AG04449 (cell line): ENCODE data around the gene GSDMA.

ENCODE experiments used
- CTCF ChIA-PET: fragments of 350-600 bp; formaldehyde crosslinking; extraction: SDS; loops from one replicate; lab custom pipeline; 2021; ENCODE audit warnings: antibody characterized with exemption; lab: Yijun Ruan, JAX
- POLR2A ChIA-PET: fragments of 400-600, 350-600 bp; formaldehyde crosslinking; extraction: SDS; loops from one replicate; lab custom pipeline; 2020; ENCODE audit warnings: antibody characterized with exemption, inconsistent platforms; lab: Yijun Ruan, JAX
- DNase-seq: peaks from one replicate; pipeline ENCODE4 v3.0.0-alpha.2; 2010; ENCODE audit warnings: low read depth, low spot score
- H3K4me3 ChIP-seq: 2 replicates; pipeline ENCODE4 v1.5.1; 2011; ENCODE audit warnings: low read depth, mild to moderate bottlenecking, control low read depth, low read length
- CTCF ChIP-seq: IDR thresholded peaks from one replicate; pipeline ENCODE4 v1.5.1; 2011; ENCODE audit warnings: mild to moderate bottlenecking, moderate library complexity, low read length, control low read depth, inconsistent platforms; ENCODE audit not compliant: insufficient read depth; ENCODE audit errors: missing control alignments

Gene GSDMA

GRCh38 chr17:40018211-40019121 is 55.7 kb downstream of the GSDMA start:
- no peak for TF ChIP-seq CTCF
- DNase-seq = no peak
- ChIA-PET POLR2A (interaction anchor here (0.5 kb wide), 1 partner anchor 252 kb away, joined by 3 read pairs; no protein-coding TSS in a partner anchor), CTCF (interaction anchor here (0.7 to 12.8 kb wide), 8 partner anchors 13 to 273 kb away, joined by 3 to 325 read pairs (median 44); no protein-coding TSS in a partner anchor)
- no peak overlapping the region for H3K4me3 ChIP-seq

GRCh38 chr17:40019140-40019991 is 56.6 kb downstream of the GSDMA start:
- no peak overlapping the region for H3K4me3 ChIP-seq
- ChIA-PET POLR2A (no interaction called here), CTCF (interaction anchor here (0.9 to 12.8 kb wide), 5 partner anchors 12 to 149 kb away, joined by 3 to 325 read pairs (median 69); no protein-coding TSS in a partner anchor)
- no peak for DNase-seq
- no peak for TF ChIP-seq CTCF

GRCh38 chr17:40020146-40020545 is 57.3 kb downstream of the GSDMA start:
- no peak for DNase-seq
- TF ChIP-seq CTCF = no peak
- POLR2A ChIA-PET = no interaction called here
- no peak overlapping the region for H3K4me3 ChIP-seq
- CTCF ChIA-PET = interaction anchor here (0.9 to 2.8 kb wide), 4 partner anchors 9 to 93 kb away, joined by 3 to 10 read pairs (median 7); no protein-coding TSS in a partner anchor

DNA sequence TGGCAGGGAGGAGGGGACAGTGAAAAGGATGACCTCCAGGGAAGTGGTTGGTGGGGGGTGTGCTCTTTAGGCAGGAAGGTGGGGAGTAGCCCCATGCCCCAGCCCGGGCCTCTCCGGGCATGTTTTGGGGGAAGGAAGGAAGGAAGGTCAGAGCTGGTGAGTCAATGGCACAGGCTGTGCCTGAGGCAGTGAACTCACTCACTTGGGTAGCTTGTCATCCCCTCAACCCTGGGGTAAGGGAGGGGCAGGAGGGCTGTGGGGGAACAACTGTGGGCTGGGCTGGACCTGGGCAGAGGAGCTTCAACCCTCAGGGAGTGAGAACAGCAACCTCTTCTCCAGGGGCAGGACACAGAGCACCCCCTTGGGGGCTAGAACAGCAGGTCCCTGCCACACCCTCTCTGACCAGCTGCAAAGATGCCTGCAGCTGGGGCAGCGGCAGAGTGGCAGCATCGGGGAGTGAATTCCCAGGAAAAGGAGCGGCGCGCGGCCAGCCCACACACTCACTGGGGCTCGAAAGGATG is 58.7 kb downstream of the GSDMA start:
- H3K4me3 ChIP-seq = no peak overlapping the region
- TF ChIP-seq CTCF = no peak
- ChIA-PET POLR2A (interaction anchor here (0.7 kb wide), 1 partner anchor 79 kb away, joined by 7 read pairs; the partner anchor contains the start of gene NR1D1), CTCF (interaction anchor here (0.8 to 2.8 kb wide), 15 partner anchors 8 to 170 kb away, joined by 3 to 26 read pairs (median 7); partner anchors contain the start of gene THRA)
- no peak for DNase-seq

- no peak overlapping the region for H3K4me3 ChIP-seq
- no peak for TF ChIP-seq CTCF
- POLR2A ChIA-PET = no interaction called here
- no peak for DNase-seq
- CTCF ChIA-PET = interaction anchor here (0.9 to 2.8 kb wide), 12 partner anchors 9 to 169 kb away, joined by 3 to 26 read pairs (median 10); partner anchors contain the start of genes MED24 and THRA
Observed at GRCh38 chr17:40022497-40022896, 59.7 kb downstream of the GSDMA start.
